Hepatocyte (in vitro differentiated cells): Measurements from ENCODE around the gene SLC7A9.

Source experiments
- EZH2 ChIP-seq: fragments of 200-600 bp; sonication (generic); IDR thresholded peaks from 2 replicates; pipeline ENCODE4 v1.6.1; 2016; ENCODE audit warnings: antibody characterized with exemption, mild to moderate bottlenecking, borderline replicate concordance
- TF ChIP-seq, protein P1 (sequence below): fragments of 200-600 bp; sonication (generic); IDR thresholded peaks from 2 replicates; pipeline ENCODE4 v1.5.1; 2016; ENCODE audit warnings: antibody characterized with exemption, mild to moderate bottlenecking; ENCODE audit not compliant: poor library complexity

DNA sequence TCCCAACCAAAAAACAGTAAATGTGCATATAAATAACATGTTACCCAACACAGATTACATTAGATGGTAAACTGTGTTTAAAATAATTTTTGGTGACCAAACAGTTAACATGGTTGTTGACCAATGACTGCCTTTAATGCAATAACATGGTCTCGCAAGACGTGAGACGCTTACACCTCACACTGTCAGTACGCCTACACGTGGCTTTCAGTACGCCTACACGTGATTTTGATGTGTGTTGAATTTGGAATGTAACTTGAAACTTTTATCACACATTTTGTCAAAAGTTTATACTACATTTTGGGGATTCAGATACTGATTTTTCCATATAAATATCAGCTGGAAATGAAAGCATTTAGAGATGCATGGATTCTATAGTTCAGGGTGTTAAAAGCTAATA lies 32.0 kb downstream of the SLC7A9 start:
- TF ChIP-seq EZH2: no peak
- TF ChIP-seq, protein P1, sequence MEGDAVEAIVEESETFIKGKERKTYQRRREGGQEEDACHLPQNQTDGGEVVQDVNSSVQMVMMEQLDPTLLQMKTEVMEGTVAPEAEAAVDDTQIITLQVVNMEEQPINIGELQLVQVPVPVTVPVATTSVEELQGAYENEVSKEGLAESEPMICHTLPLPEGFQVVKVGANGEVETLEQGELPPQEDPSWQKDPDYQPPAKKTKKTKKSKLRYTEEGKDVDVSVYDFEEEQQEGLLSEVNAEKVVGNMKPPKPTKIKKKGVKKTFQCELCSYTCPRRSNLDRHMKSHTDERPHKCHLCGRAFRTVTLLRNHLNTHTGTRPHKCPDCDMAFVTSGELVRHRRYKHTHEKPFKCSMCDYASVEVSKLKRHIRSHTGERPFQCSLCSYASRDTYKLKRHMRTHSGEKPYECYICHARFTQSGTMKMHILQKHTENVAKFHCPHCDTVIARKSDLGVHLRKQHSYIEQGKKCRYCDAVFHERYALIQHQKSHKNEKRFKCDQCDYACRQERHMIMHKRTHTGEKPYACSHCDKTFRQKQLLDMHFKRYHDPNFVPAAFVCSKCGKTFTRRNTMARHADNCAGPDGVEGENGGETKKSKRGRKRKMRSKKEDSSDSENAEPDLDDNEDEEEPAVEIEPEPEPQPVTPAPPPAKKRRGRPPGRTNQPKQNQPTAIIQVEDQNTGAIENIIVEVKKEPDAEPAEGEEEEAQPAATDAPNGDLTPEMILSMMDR: no peak
